Measurements from ENCODE around the gene EPS8L1. TPM values are rescaled to one million over a fixed set of nuclear protein-coding genes. Genes with fewer than 3 reads are reported as not detected.

The EPS8L1 gene
- total RNA-seq, 1 experiment from 2014 or later: 62.1 TPM

GRCh38 chr19:55068950-55069864, 6.5 kb upstream of the EPS8L1 start (continued):
- no peak for TF ChIP-seq CTCF (IDR thresholded peaks at IDR 0.05 in 2 of 3, conservative IDR thresholded peaks at IDR 0.05 in 1 of 3; ENCODE audit: borderline replicate concordance in 1 of 3, insufficient read depth in 1 of 3, low read depth in 2 of 3, low read length in 2 of 3)
- no peak for TF ChIP-seq EZH2 (IDR thresholded peaks at IDR 0.05)
- TF ChIP-seq SIN3A (IDR thresholded peaks at IDR 0.05; ENCODE audit: low read depth): peak; percentile 87

GRCh38 chr19:55069865-55070197, 5.8 kb upstream of the EPS8L1 start:
- Histone ChIP-seq H3K4me2 (ENCODE audit: low read length) (peak overlapping the region; percentile 99), H3K4me3 (replicated peaks in 1 of 2; ENCODE audit: low read depth in 1 of 2, low read length in 2 of 2) (peak overlapping the region; percentile 50 to 70; a peak in 3 of 4 replicates), H4K20me1 (ENCODE audit: insufficient read depth) (no peaks in the 10 kb centered on the region), H3K9ac (ENCODE audit: low read length) (peak overlapping the region; percentile 67), H3K27ac (ENCODE audit: low read depth, low read length) (peak overlapping the region; percentile 41; the same call in 1 of the 2 replicates), H3K79me2 (ENCODE audit: insufficient read depth, low read length) (no peaks in the 10 kb centered on the region), H3K36me3 (ENCODE audit: control insufficient read depth in 1 of 2, insufficient read depth in 2 of 2, low read length in 2 of 2) (no peaks in the 10 kb centered on the region), H3K9me2 (ENCODE audit: insufficient read depth) (no peaks in the 10 kb centered on the region), H2AFZ (ENCODE audit: low read depth, low read length, poor library complexity, severe bottlenecking) (no peak overlapping the region), H3K27me3 (ENCODE audit: insufficient read depth, low read length) (no peaks in the 10 kb centered on the region), H3K9me3 (ENCODE audit: control insufficient read depth in 1 of 2, insufficient read depth in 1 of 2, low read depth in 1 of 2, low read length in 2 of 2) (no peaks in the 10 kb centered on the region), H3K4me1 (ENCODE audit: control insufficient read depth in 1 of 2, insufficient read depth in 2 of 2, low read length in 2 of 2) (peaks cover 31 to 35% of the 10 kb centered on the region in 2 experiments)
- ChIA-PET POLR2A (interaction anchor here (0.6 to 1.3 kb wide), 2 partner anchors 11 to 410 kb away, joined by 3 to 7 read pairs; no protein-coding TSS in a partner anchor), CTCF (interaction anchor here (1.3 kb wide), 2 partner anchors 10 to 189 kb away, joined by 3 read pairs; no protein-coding TSS in a partner anchor), RAD21 (ENCODE audit: low non-redundant PET in 1 of 2, low total read pairs in 2 of 2, uncharacterized antibody in 2 of 2, unreplicated experiment in 2 of 2) (no interaction called here)
- intact Hi-C loops (cut with micrococcal nuclease): no loop called here
- TF ChIP-seq ELF1 (IDR thresholded peaks at IDR 0.05; ENCODE audit: borderline replicate concordance, low read depth): no peak
- TF ChIP-seq SP1 (IDR thresholded peaks at IDR 0.05; ENCODE audit: low read depth): 0 out of 2 replicates have a peak, but pooled peaks have one; percentile 5
- no TSS peak for BruUV-seq (replicated peaks)
- DNase-seq (ENCODE audit: low read depth, low spot score): no peak
- no peak for ATAC-seq

Measured in HCT116 (cell line).